GM18507 (cell line): Measurements from ENCODE around the gene AGBL1.

ENCODE experiments used
- DNase-seq: peaks from one replicate; pipeline ENCODE4 v3.0.0; 2011; ENCODE audit warnings: low read depth; ENCODE audit not compliant: insufficient read length; ENCODE audit errors: extremely low spot score
- FAIRE-seq: peaks from 2 replicates; lab custom pipeline; 2011; peaks lifted over from hg19 to GRCh38; lab: Jason Lieb, UNC

The AGBL1 gene

DNA sequence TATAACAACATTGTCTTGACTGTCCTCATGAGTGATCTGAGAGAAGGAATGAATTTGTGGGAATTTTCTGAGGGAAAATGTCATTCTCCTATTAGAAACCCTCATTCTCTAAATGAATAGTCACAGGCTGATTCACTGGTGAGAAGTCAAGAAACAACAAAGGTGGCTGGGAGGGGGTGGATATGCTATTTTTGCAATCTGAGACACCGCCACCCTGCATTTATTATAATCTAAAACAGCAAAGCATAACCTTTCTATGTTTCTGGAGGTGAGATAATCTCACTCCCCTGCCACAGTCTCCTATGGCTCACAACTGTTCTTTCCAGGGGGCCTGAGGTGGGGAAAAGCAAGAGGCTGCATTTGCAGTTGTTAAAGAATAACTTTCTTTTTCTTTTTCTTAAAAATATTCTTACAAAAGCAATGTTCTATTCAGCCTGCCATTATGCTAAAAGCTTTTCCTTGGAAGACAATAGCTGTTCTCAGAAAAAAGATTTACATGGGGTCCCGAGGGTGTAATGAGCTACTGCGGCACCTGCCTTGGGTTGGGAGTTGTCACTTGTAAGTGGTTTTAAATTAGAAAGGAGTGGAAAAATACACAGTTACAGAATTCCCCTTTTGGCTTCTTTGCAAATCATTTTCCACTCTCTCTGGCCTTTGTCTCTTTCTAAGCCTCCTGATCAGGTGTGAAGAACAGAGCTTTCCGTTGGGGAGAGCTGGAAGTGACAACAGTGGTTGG lies 220.9 kb downstream of the AGBL1 start:
- no peak for FAIRE-seq

GRCh38 chr15:86311568-86312280 lies 232.1 kb downstream of the AGBL1 start:
- no peak for FAIRE-seq
- no peak for DNase-seq

More for the DNA sequence above, 220.9 kb downstream of the AGBL1 start:
- DNase-seq: no peak

- DNase-seq: no peak
- no peak for FAIRE-seq
Measured at GRCh38 chr15:86312486-86312885, 232.8 kb downstream of the AGBL1 start.

GRCh38 chr15:86316216-86316615 lies 236.5 kb downstream of the AGBL1 start:
- FAIRE-seq (no peak), DNase-seq (no peak)

DNA sequence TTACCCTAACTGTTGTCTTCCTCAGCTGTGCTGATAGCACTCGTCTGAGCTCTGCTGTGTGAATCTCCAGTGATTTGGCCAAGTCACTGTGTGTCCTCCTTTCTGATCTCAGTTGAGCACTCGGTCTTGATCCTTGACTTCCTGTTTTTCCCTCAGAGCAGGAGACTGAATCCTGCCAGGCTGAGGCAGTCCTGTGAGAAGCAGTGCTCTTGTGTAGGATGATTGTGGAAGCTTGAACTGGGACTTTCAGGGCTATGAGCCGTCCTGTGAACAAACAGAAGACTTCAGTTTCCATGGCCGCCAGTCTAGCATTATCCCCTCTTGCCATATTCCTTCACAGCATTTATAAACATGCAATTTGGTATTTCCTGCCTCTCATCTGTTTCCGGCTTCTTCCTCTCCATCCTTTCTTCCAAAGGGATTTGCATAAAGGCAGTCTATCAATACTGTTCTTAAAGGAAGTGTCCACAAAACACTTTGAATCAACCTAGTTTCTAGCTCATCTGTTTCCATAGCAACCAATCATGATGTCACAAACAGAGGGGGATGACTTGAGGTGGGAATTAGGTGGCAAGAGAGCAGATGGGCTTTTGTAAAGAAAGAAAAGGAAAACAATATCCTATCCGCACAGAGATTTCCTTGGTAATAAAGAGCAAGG lies 237.2 kb downstream of the AGBL1 start:
- DNase-seq (no peak), FAIRE-seq (no peak)

DNA sequence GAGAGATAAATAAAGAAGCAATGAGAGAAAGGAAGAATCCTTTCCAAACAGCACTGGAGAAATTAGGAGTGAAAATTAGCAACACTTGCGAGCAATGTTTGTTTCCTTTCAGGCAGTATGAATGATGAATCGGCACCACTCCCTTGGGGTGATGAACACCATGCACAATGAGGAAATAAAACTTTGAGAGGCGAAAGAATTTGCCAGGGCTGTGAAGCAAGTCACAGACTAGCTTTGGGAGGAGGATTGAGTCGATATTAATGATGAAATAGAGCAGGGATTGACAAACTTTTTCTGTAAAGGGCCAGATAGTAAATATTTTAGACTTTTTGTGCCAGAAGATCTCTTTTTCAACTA lies 237.7 kb downstream of the AGBL1 start:
- DNase-seq (no peak), FAIRE-seq (no peak)

DNA sequence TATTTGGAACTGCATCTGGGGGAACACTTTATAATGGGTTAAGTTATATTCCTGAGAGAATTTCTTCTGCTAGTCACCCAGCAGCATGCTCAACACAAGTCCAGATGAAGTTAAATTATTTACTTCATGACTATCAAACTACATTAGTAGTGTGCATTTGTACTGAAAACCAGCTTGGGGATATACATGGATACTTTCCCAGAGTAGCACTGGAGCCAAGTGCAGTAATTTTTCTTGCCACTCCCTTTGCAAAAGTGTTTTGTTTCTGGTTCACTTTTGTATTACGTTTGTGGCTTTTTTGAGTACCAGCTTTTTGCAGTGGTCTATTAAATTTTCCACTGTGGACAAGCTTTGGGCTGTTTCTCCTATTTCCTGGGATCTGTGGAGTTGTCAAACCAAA lies 243.0 kb downstream of the AGBL1 start:
- DNase-seq (no peak), FAIRE-seq (no peak)

GRCh38 chr15:86327230-86327865 lies 247.7 kb downstream of the AGBL1 start:
- DNase-seq (no peak), FAIRE-seq (no peak)

GRCh38 chr15:86328658-86329057 lies 249.0 kb downstream of the AGBL1 start:
- no peak for DNase-seq
- no peak for FAIRE-seq

GRCh38 chr15:86329311-86330013 lies 249.8 kb downstream of the AGBL1 start:
- DNase-seq: no peak
- no peak for FAIRE-seq

- FAIRE-seq (no peak), DNase-seq (no peak)
Measured at GRCh38 chr15:86333819-86334218, 254.1 kb downstream of the AGBL1 start.

- FAIRE-seq: no peak
- no peak for DNase-seq
Measured at GRCh38 chr15:86336051-86336788, 256.5 kb downstream of the AGBL1 start.

DNA sequence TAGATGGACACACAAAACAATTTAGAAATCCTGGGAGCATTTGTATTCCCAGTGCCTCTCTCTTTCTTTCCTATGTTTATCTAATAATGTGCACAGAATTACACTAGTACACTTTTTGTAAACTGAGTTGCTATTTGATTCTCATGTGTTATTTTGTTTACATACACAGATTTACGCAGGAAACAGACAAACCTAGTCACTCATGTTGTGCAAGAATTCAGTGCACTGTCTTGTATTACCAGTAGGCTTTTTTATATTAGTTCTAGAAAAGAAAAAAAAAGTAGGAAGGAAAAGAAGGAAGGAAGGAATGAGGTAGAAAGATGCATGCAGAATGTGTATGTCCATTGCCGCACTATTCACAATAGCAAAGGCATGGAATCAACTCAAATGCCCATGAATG lies 257.4 kb downstream of the AGBL1 start:
- no peak for FAIRE-seq
- no peak for DNase-seq

DNA sequence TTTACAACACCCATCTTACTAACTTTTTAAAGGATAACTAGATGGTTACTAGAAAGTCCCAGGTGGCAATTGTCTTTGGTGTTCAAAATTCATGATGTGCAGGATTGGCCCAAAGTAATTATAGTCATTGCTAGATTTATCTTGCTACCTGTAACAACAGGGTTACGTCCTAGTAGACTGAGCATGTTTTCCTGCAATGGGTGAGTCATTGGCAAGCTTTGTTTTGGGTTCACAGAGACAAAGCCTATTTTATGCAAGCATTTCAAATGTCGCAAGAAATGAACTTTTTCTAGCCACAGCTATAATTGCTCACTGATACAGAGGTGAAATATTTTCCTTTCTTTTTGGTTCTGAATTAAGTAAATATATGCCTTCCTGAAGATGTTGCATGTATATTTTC lies 267.6 kb downstream of the AGBL1 start:
- no peak for FAIRE-seq
- no peak for DNase-seq

- FAIRE-seq (no peak), DNase-seq (no peak)
Measured at GRCh38 chr15:86349565-86349964, 269.9 kb downstream of the AGBL1 start.

DNA sequence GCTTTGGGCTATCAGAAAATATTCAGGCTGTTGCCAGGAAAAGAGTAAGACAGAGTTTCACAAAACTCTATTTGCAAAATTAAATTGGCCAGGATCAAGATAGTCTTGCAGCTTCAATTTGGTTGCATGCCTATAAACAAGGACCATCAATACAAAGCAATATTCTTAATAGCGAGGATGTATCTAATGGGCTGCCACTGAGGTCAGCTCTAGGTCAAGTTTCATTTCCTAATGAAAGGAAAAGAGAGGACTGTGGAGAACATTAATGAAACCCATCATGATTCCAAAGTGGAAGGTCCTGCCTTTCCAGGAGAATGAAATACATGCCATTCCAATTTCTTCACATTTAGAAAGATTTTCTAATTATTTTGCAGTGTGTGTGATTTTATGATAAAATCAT lies 273.5 kb downstream of the AGBL1 start:
- FAIRE-seq (no peak), DNase-seq (no peak)

- DNase-seq: no peak
- FAIRE-seq: no peak
Measured at GRCh38 chr15:86355361-86355760, 275.7 kb downstream of the AGBL1 start.

- DNase-seq (no peak), FAIRE-seq (no peak)
Measured at GRCh38 chr15:86355801-86356200, 276.1 kb downstream of the AGBL1 start.

- no peak for FAIRE-seq
- DNase-seq: no peak
Measured at GRCh38 chr15:86362555-86362954, 282.9 kb downstream of the AGBL1 start.
